ENCODE measurements around the gene CACNA1S. TPM values are rescaled to one million over a fixed set of nuclear protein-coding genes. Genes with fewer than 3 reads are reported as not detected.

CACNA1S gene
- total RNA-seq, 2 experiments from 2014 or later, result not detected

GRCh38 chr1:201115390-201115937, 3.2 kb upstream of the CACNA1S start:
- no peak overlapping the region for H2AFZ ChIP-seq (ENCODE audit: low read length)
- no peak overlapping the region for H3K27ac ChIP-seq (ENCODE audit: low read depth, low read length, poor library complexity, severe bottlenecking)
- H3K36me3 ChIP-seq (ENCODE audit: insufficient read depth, low read length), result no peaks in the 10 kb centered on the region
- no peak overlapping the region for H3K4me2 ChIP-seq (ENCODE audit: low read length)
- H3K4me3 ChIP-seq (ENCODE audit: low read depth, low read length, poor library complexity, severe bottlenecking), result no peak overlapping the region
- no peaks in the 10 kb centered on the region for H4K20me1 ChIP-seq (ENCODE audit: insufficient read depth, low read length)
- no peak for DNase-seq (ENCODE audit: low spot score)
- CTCF ChIA-PET (ENCODE audit: unreplicated experiment), result no interaction called here
- peaks cover 11% of the 10 kb centered on the region for H3K4me1 ChIP-seq (ENCODE audit: insufficient read depth, low read length, poor library complexity, severe bottlenecking)
- no peaks in the 10 kb centered on the region for H3K9me2 ChIP-seq (ENCODE audit: insufficient read depth, low read length)
- POLR2A ChIA-PET, result no interaction called here
- TF ChIP-seq CTCF (conservative IDR thresholded peaks at IDR 0.05; ENCODE audit: low read length) (no peak), EZH2phosphoT487 (IDR thresholded peaks at IDR 0.05; ENCODE audit: borderline replicate concordance, low read depth, low read length) (no peak)
- intact Hi-C loops (cut with micrococcal nuclease; ENCODE audit: unreplicated experiment), result loop anchor here (5.0 to 10.0 kb wide), 2 partner anchors 68 to 491 kb away; partner anchors contain the start of gene KIF14
- no peaks in the 10 kb centered on the region for H3K9me3 ChIP-seq (ENCODE audit: low read length)
- H3K79me2 ChIP-seq (ENCODE audit: insufficient read depth, low read depth, low read length), result no peaks in the 10 kb centered on the region
- no TSS peak for BruUV-seq (replicated peaks)

- POLR2A ChIA-PET, result interaction anchor here (0.7 kb wide), 1 partner anchor 132 kb away, joined by 3 read pairs; no protein-coding TSS in a partner anchor
- peak; percentile 55 for DNase-seq (ENCODE audit: low spot score)
- CTCF ChIA-PET (ENCODE audit: unreplicated experiment), result no interaction called here
- H3K4me1 ChIP-seq (ENCODE audit: insufficient read depth, low read length, poor library complexity, severe bottlenecking), result peaks cover 5% of the 10 kb centered on the region
- H3K9me2 ChIP-seq (ENCODE audit: insufficient read depth, low read length), result no peaks in the 10 kb centered on the region
- no peaks in the 10 kb centered on the region for H3K36me3 ChIP-seq (ENCODE audit: insufficient read depth, low read length)
- intact Hi-C loops (cut with micrococcal nuclease; ENCODE audit: unreplicated experiment), result loop anchor here (1.0 to 10.0 kb wide), 3 partner anchors 28 to 490 kb away; partner anchors contain the start of gene KIF14
- H3K27ac ChIP-seq (ENCODE audit: low read depth, low read length, poor library complexity, severe bottlenecking), result no peak overlapping the region
- H2AFZ ChIP-seq (ENCODE audit: low read length), result no peak overlapping the region
- H3K9me3 ChIP-seq (ENCODE audit: low read length), result no peaks in the 10 kb centered on the region
- H3K4me3 ChIP-seq (ENCODE audit: low read depth, low read length, poor library complexity, severe bottlenecking), result no peak overlapping the region
- H3K4me2 ChIP-seq (ENCODE audit: low read length), result no peak overlapping the region
- peak; percentile 73 for TF ChIP-seq CTCF (conservative IDR thresholded peaks at IDR 0.05; ENCODE audit: low read length)
- TF ChIP-seq EZH2phosphoT487 (IDR thresholded peaks at IDR 0.05; ENCODE audit: borderline replicate concordance, low read depth, low read length), result no peak
- no peaks in the 10 kb centered on the region for H4K20me1 ChIP-seq (ENCODE audit: insufficient read depth, low read length)
- H3K79me2 ChIP-seq (ENCODE audit: insufficient read depth, low read depth, low read length), result no peaks in the 10 kb centered on the region
- BruUV-seq (replicated peaks), result no TSS peak
Measured at GRCh38 chr1:201114245-201115131, 2.3 kb upstream of the CACNA1S start.
